ENCODE data around the gene CCND3. TPM values are rescaled to one million over a fixed set of nuclear protein-coding genes. Genes with fewer than 3 reads are reported as not detected.
A peak's percentile ranks its signal among the peaks of the same experiment; 100 is the strongest.
"Not testable (repeated sequence)": the region's sequence is repeated elsewhere in the genome, so short reads cannot be mapped to it uniquely, and the experiment has no call there.

CCND3 gene
- total RNA-seq, 2 donors from 2014 or later = 78.7 to 129 TPM

GRCh38 chr6:41943456-41943855 lies 1.8 kb upstream of the CCND3 start:
- peaks cover 5 to 30% of the 10 kb centered on the region in 2 donors for H3K4me1 ChIP-seq
- H3K27ac ChIP-seq = no peak overlapping the region
- DNase-seq (ENCODE audit: low spot score) = no peak
- TF ChIP-seq, protein P1, sequence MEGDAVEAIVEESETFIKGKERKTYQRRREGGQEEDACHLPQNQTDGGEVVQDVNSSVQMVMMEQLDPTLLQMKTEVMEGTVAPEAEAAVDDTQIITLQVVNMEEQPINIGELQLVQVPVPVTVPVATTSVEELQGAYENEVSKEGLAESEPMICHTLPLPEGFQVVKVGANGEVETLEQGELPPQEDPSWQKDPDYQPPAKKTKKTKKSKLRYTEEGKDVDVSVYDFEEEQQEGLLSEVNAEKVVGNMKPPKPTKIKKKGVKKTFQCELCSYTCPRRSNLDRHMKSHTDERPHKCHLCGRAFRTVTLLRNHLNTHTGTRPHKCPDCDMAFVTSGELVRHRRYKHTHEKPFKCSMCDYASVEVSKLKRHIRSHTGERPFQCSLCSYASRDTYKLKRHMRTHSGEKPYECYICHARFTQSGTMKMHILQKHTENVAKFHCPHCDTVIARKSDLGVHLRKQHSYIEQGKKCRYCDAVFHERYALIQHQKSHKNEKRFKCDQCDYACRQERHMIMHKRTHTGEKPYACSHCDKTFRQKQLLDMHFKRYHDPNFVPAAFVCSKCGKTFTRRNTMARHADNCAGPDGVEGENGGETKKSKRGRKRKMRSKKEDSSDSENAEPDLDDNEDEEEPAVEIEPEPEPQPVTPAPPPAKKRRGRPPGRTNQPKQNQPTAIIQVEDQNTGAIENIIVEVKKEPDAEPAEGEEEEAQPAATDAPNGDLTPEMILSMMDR (IDR thresholded peaks at IDR 0.05) = no peak
- H3K27me3 ChIP-seq = no peaks in the 10 kb centered on the region
- H3K9me3 ChIP-seq = no peaks in the 10 kb centered on the region
- H3K36me3 ChIP-seq = no peaks in the 10 kb centered on the region
- H3K4me3 ChIP-seq = no peak overlapping the region

DNA sequence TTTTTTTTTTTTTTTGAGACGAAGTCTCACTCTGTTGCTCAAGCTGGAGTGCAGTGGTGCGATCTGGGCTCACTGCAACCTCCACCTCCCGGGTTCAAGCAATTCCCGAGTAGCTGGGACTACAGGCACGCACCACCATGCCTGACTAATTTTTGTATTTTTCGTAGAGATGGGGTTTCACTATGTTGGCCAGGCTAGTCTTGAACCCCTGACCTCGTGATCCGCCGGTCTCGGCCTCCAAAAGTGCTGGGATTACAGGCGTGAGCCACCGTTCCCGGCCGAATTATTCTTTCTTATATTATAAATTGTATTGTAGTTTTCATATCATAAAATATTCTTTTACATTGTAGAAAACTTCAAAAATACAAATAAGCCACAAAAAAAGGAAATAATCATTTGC lies 1.3 kb upstream of the CCND3 start:
- H3K27ac ChIP-seq = not testable (repeated sequence)

DNA sequence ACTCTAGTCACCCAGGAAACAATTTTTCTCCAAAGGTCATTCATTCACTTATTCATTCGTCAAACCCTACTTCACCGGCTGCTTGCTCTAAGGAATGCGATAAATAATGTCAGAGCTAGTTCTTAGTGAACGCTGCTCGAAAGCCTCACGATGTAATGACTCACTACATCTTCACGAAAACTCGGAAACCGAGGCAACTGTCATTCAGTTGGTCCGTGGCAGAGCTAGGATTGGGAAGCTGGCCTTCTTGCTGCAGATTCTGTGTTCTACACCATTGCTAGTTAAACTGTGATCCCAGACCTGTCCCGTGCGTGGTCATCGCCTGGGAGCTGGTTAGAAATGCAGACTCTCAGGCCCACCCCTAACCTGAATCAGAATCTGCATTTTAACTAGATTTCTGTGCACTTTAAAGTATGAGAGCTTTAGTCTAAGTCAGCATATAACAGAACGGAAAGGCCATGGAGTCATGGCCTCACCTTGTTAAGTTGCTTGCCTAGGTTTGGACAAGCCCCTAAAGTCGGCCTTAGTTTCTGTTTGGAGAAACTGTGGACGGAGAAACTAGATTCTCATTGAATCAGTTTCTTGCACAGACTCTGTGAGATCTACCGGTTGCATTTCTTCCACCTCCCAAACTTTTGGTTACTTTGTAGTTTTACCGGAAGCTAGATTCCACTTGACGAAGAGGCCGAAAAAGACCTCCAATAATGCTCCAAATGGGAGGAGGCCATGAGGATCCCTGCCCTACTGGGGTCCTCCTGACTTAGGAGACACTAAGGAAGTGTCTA lies 651 bp upstream of the CCND3 start:
- TF ChIP-seq, protein P1 (IDR thresholded peaks at IDR 0.05) = no peak
- H3K27me3 ChIP-seq = no peaks in the 10 kb centered on the region
- no peaks in the 10 kb centered on the region for H3K9me3 ChIP-seq
- peaks cover 5 to 42% of the 10 kb centered on the region in 2 donors for H3K4me1 ChIP-seq
- DNase-seq (ENCODE audit: low spot score) = no peak
- peak overlapping the region; percentile 85 to 90 for H3K27ac ChIP-seq
- peak overlapping the region; percentile 44 to 86 for H3K4me3 ChIP-seq
- no peaks in the 10 kb centered on the region for H3K36me3 ChIP-seq

More for the DNA sequence above, 1.3 kb upstream of the CCND3 start:
- not testable (repeated sequence) for H3K36me3 ChIP-seq; H3K9me3 ChIP-seq; DNase-seq (ENCODE audit: low spot score); H3K27me3 ChIP-seq; H3K4me3 ChIP-seq
- H3K4me1 ChIP-seq = peaks cover 5 to 36% of the 10 kb centered on the region in 2 donors

- Histone ChIP-seq H3K4me3 (peak overlapping the region; percentile 76 to 86), H3K27me3 (no peaks in the 10 kb centered on the region), H3K9me3 (no peaks in the 10 kb centered on the region), H3K4me1 (peaks cover 5 to 57% of the 10 kb centered on the region in 2 donors), H3K36me3 (peaks cover 12% of the 10 kb centered on the region), H3K27ac (peak overlapping the region; percentile 85 to 90)
- TF ChIP-seq, protein P1 (IDR thresholded peaks at IDR 0.05) = no peak
- DNase-seq (ENCODE audit: low spot score) = peak; percentile 66
Observed at GRCh38 chr6:41940759-41941279, 789 bp downstream of the CCND3 start.

DNA sequence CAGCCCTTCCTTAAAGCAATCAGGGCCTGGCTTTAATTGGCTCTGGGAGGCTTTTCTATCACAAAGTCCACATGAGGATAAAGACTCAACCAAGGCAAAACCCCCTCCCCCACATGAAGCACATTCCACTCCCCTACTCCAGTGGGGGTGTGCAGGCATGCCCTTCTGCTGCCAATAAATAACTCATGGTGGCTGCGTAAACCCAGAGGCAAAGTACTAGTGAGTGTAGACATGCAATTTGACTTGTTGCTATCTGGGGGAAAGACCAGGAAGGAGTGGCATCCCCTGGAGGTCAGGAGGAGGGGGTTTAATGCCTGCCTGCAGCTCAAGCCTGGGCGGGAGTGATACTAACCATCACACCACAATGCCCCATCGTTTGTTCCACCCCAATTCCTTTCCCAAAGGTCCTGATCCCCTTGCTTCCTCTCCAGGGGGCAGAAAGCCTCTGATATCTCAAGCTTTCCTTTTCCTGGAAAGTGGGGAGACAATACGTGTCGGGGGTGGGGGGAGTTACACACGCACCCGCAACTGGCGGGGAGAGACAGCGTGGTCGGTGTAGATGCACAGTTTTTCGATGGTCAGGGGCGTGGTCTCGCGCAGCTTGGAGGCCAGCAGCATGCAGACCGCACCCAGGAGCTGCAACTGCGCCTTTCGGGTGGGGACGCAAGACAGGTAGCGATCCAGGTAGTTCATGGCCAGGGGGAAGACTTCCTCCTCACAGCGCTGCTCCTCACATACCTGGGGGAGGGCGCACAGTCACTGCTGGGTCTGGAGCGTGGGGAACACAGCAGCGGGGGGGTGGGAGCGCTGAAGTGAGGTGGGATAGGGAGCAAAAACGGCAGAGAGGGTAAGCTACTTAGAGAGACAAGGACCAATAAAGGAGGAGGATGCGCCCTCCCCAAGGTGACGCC lies 1.5 kb downstream of the CCND3 start:
- Histone ChIP-seq H3K36me3 (peaks cover 20% of the 10 kb centered on the region), H3K27me3 (no peaks in the 10 kb centered on the region), H3K9me3 (no peaks in the 10 kb centered on the region), H3K4me3 (peak overlapping the region; percentile 76 to 86), H3K27ac (peak overlapping the region; percentile 85 to 90), H3K4me1 (peaks cover 5 to 59% of the 10 kb centered on the region in 2 donors)
- no peak for DNase-seq (ENCODE audit: low spot score)
- TF ChIP-seq, protein P1 (IDR thresholded peaks at IDR 0.05) = no peak
